Activated CD4-positive, alpha-beta T cell treated with anti-CD3 and anti-CD28 coated beads, Interleukin-2, Interleukin-4, amounts not matched to agents 100 ng/mL and 50 ng/mL, durations not matched to agents 16 hours and 8 hours (primary cell): ENCODE results near the gene SAMM50.

Experiments
- DNase-seq: peaks from one replicate; pipeline ENCODE4 v3.0.0-alpha.2; 2020; ENCODE audit warnings: low spot score

The SAMM50 gene

DNA sequence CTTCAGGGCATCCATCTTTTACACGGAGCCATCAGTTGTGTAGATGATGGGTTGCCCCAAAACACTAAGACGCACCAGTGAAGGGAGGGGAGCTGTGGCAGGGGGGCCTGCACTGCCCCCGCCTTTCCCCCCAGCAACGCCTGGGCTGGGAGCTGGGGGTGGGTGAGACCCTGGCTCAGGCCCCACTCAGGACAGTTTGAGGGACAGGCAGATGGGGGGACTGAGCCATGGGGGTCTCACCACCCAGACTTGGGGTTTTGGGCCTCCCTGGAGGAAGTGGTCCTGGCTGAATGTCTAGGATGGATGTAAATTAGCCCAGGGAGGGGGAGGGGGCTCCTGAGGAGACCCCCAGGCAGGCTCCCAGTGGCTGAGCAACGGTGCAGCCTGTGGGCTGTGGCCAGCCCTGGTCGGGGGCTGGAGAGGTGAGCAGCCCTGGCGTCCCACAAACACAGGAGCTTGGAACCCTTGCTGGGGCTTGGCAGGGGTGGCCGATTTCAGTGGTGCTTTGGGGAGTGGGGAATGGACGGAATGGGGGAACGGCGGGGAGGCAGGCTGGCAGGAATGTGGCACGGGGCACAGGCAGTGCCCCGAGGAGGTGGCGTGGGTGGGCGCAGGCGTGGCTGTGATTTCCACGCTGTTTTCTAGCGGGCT is 74.9 kb downstream of the SAMM50 start:
- no peak for DNase-seq

DNA sequence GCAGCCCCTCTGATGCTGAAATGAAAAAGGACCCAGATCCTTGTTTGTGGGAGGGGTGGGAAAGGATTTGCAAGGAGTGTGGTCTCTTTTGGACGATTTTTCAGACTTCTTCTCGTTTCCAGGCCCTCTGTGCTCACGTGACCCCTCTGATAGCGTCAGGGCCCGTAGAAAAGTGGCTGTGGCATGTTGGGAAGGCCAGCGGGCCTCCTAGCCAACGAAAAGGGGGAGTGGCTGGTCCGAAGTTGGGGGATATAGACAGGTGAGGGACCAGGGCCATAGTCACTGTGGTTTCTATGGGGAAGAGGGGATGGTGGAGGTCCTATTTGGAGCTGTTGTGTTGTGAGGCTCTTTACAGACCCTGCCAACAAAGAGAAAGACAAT is 75.5 kb downstream of the SAMM50 start:
- no peak for DNase-seq

DNA sequence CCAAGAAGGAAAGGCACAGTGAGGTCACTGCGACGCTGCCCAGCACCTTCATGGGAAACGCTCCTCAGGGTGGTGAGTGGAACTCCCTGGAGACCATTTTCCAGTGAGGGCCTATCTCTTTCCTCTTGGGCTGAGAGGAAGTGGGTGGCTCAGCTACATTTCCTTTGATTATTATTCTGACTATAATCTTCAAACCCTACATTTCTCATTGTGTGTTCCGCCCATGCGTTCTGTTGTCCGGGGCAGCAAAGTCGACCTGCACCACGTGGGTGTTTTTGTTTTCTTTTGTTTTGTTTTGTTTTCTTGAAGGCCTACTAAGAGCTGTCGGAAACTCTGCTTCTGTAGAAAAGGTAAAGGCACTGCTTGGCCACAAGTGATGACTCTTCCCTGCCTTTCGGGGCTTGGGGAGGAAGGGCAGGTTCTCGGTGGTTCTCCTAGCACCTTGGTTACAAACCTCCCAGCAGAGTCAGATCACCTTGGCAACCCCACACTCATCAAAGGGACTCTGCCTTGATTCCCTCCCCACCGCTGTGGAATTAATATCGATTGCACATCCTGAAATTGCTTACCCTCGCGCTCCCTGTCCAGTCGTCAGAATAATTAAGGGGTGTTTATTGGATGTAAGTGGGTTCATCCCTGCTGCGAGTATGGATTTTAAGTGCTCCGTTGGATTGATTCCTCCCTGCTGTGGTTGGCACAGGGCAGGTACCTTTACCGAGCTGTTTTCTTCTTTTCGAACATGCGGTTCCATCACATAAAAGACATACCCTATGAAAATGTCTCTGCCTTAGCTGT is 76.1 kb downstream of the SAMM50 start:
- no peak for DNase-seq

DNA sequence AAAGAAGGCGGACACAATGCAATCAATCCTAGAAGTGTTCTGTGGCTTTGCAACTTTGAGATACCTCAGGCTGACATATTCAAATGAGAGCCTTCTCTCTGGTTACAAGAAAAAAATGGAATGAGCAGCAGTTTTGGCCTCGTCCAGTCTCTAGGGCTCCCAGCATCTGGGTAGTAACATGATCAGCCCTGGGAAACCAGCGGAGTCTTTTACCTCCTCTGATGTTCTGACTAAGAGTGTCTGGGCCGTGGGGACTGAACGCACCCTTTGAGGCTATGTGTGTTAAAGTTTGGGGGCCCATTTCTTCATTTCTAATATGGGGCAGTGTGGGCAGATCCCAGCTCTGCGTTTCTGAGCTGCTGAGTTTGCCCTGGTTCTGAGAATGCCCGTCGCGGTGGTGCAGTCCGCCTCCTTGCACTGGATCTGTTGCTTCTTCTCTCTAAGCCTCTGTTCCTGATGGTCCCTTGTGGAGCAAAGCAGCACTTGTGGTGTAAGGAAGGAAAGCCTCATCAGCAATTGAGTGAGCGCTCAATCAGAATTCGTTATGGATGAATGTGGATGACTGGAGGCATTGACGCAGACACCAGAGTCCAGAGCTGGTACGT is 77.0 kb downstream of the SAMM50 start:
- no peak for DNase-seq

DNA sequence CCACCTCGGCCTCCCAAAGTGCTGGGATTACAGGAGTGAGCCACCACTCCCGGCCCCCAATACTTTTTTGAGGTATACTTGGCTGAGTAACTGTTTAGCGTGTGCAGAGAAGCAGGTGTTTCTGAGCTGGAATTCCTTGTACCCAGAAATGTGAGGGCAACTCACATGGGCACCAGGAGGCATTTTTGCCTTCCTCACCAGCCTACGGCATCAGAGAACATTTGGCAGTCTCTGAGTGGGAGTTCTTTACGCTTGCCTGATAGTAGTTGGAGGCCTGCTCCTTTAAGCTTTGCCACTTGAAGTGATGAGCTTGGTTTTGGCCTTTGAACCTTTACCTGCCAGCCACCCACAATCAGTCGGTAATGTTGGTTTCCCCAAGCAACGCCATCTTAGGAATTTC is 78.0 kb downstream of the SAMM50 start:
- DNase-seq = no peak

DNA sequence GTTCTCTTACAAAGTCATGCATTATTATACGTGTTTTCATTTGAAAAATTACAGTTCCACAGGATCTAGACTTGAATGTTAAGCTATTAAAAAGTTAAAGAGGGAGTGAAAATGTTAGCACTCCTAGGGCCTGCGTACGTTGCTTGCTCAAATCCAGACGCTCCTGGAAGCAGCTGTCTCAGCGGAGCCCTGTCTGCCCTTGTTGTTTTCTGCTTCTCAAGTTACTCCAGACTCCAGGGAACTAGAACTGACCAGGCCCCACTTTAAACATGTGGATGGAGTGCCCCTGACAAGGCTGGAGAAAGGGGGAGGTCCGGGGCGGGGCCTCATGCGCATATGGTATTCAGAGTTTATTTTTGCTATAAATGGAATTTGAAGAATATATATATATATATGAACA is 78.5 kb downstream of the SAMM50 start:
- DNase-seq = no peak

DNA sequence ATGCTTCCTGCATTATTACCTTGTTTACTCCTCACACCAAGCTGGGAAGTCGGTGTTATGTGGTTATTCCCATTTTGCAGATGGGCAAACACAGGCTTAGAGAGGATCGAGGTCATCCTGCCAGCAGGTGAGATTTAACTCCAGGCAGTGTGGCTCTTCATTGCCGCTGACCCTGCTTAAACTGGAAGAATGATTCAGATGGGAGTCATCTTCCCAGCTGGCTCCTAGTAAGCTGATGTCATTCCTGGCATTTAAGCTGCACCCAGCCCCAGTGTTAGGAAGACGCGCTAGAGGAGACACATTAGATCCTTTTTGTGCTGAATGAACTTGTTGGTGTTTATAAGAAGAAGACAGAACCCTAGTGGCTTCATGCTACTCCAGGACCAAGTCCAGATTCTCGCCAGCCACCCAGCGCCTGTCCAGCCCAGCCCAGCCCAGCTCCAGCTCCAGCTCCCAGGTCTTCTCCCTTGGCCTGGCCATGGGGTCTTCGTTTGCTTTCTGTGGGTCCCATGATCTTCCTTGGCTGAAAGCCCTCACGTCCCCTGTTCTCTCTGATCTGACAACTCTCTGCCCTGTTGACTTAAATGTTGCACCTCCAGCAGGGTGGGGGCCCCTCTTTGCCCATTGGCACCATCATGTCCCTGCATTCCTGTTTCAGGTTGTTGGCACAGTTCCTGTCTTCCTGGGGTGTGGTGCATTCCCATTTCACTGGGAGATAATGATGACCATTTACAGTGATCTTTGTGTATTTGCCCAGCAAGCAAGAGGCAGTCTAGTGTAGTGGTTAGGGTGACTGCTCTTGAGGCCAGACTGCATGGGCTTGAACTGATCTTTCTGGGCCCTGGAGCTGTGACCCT is 82.5 kb downstream of the SAMM50 start:
- DNase-seq = no peak

DNA sequence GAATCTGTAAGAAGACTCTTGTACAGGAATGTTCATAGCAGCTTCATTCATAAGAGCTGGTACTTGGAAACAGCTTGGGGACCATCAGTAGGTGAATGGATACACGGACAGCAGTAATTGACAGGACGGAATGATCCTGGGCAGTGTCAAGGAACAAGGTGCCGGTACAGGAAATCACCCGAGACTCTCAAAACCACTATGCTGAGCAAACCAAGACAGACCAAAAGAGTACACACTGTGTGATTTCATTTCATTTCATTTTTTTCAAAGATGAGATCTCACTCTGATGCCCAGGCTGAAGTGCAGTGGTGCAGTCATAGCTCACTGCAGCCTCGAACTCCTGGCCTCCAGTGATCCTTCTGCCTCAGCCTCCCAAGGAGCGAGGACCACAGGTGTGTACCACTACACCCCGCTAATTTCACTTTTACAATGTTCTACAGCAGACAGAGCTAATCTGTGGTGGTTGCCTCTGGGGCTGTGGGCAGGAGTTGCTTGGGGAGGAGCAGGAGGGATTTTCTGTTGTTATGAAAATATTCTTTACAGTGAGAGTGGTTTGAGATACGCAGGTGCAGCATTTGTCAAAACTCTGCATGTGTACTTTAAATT is 84.4 kb downstream of the SAMM50 start:
- no peak for DNase-seq

DNA sequence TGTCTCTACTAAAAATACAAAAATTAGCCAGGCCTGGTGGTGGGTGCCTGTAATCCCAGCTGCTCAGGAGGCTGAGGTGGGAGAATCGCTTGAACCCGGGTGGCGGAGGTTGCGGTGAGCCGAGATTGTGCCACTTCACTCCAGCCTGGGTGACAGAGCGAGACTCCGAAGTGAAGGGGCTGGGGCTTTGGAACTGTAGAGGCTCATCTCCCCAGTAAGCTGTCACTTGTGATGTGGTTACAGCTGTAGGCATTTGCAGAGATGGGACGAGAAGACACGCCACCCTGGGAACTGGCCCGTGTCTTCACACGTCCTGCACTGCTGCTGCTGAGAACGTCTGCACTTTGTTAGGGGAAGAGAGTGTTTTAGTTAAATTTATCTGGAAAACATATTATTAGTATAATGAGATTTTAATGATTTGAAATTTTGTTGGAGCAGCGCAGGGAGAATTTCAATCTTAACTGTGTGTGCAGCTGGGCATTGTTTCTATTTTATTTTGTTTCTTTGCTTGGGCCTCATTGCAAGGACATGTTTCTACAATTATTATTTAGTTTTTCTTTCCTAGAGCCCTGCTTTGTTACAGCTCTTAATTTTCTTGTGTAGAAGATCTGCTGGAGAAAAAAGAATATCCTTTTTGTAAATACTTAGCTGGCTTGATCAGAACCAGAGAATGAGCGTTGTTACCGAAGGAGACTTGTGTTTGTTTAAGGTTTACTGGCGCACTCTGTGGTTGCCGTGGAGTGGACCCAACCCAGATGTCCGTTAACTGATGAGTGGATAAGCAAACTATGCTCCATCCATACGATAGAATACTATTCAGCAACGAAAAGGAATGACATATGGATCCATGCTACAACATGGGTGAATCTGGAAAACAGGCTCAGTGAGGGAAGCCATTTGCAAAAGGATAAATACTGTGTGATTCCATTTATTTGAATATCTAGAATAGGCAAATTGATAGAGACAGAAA is 87.3 kb downstream of the SAMM50 start:
- no peak for DNase-seq

DNA sequence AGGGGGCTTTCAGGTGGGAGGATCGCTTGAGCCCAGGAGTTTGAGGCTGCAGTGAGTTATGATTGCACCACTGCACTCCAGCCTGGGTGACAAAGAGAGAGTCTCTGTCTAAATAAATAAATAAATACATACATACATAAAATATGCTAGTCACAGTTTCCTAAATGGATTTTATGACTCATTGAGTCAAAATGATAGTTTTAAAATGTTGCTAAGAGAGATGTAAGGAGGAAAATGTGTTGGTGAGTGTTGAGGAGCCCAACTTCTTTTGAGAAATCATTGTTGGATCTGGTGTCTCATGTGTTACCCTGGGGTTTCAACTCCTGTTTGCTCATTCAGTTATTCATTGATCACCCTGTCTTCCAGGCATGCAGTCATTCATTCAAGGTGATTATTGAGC is 89.9 kb downstream of the SAMM50 start:
- no peak for DNase-seq
